ENCODE results near the gene FANK1.

GRCh38 chr10:125926247-125926646 is 29.9 kb downstream of the FANK1 start:
- no peak for TF ChIP-seq CTCF (IDR thresholded peaks at IDR 0.05)
- TF ChIP-seq POLR2A (IDR thresholded peaks at IDR 0.05), result no peak
